HCT116 (cell line): Measurements from ENCODE around the gene TOM1L1. TPM values are rescaled to one million over a fixed set of nuclear protein-coding genes. Genes with fewer than 3 reads are reported as not detected.

Source experiments
- ATAC-seq: fragments of 200-7000 bp; cut with Tn5 transposase; 2 replicates; pipeline ENCODE4 v1.9.1; 2020; ENCODE audit warnings: mild to moderate bottlenecking, moderate library complexity
- BruUV-seq: library from RNA; stranded (reverse); fragments of 400-500 nt; replicated peaks from 2 replicates; lab custom pipeline; 2021; lab: Mats Ljungman, UMichigan
- CTCF ChIA-PET: fragments of 300-600 bp; sonication (Branson Sonifier 250); formaldehyde crosslinking; loops from one replicate; lab custom pipeline; 2021; ENCODE audit warnings: antibody characterized with exemption; lab: Charles Lee
- POLR2A ChIA-PET: fragments of 300-600, 350-600 bp; sonication (Branson Sonifier 250); formaldehyde crosslinking; loops from one replicate; lab custom pipeline; 2021; ENCODE audit warnings: antibody characterized with exemption; lab: Charles Lee
- RAD21 ChIA-PET, 2 experiments: fragments of 300-600 bp; sonication (Branson Sonifier 250); formaldehyde crosslinking; loops; one replicate each; lab custom pipeline; 2023; ENCODE audit warnings: low total read pairs in 2 of 2; ENCODE audit not compliant: uncharacterized antibody in 2 of 2, unreplicated experiment in 2 of 2, low non-redundant PET in 1 of 2; lab: Charles Lee
- DNase-seq: peaks from one replicate; pipeline ENCODE4 v3.0.0-alpha.2; 2010; ENCODE audit warnings: low read depth, low spot score
- H2AFZ ChIP-seq: fragments of 200-600 bp; shearing (Covaris generic), sonication (generic); 2 replicates; pipeline ENCODE4 v1.6.1; 2017; ENCODE audit warnings: low read depth, mixed run types, mixed read lengths, antibody characterized with exemption, low read length; ENCODE audit not compliant: poor library complexity, severe bottlenecking
- H3K27ac ChIP-seq: 2 replicates; pipeline ENCODE4 v1.5.1; 2012; ENCODE audit warnings: low read depth, low read length
- H3K27me3 ChIP-seq: fragments of 200-600 bp; sonication (generic); 2 replicates; pipeline ENCODE4 v1.6.1; 2016; ENCODE audit warnings: mixed run types, low read length, mixed read lengths; ENCODE audit not compliant: insufficient read depth
- H3K36me3 ChIP-seq, 2 experiments: fragments of 200-500 bp in 1 of 2; fragments of 200-600 bp in 1 of 2; sonication (Bioruptor generic) in 1 of 2; sonication (generic) in 1 of 2; 2 replicates each; pipeline versions ENCODE4 v1.5.1 to v1.6.1; 2014 to 2016; ENCODE audit warnings: low read length in 2 of 2, inconsistent platforms in 1 of 2, mixed read lengths in 1 of 2, mixed run types in 1 of 2; ENCODE audit not compliant: insufficient read depth in 2 of 2, control insufficient read depth in 1 of 2
- H3K4me1 ChIP-seq, 2 experiments: fragments of 200-600 bp in 1 of 2; sonication (generic) in 1 of 2; 2 replicates each; pipeline versions ENCODE4 v1.5.1 to v1.6.1; 2012 to 2017; ENCODE audit warnings: low read length in 2 of 2, inconsistent platforms in 1 of 2, mild to moderate bottlenecking in 1 of 2, mixed read lengths in 1 of 2, mixed run types in 1 of 2, moderate library complexity in 1 of 2; ENCODE audit not compliant: insufficient read depth in 2 of 2, control insufficient read depth in 1 of 2
- H3K4me2 ChIP-seq: fragments of 200-600 bp; sonication (generic); 2 replicates; pipeline ENCODE4 v1.6.1; 2017; ENCODE audit warnings: mixed run types, low read length, mixed read lengths
- H3K4me3 ChIP-seq, 2 experiments: fragments of 200-600 bp in 1 of 2; sonication (generic) in 1 of 2; replicated peaks in 1 of 2; 2 replicates each; pipeline ENCODE4 v1.5.1; 2011 to 2016; ENCODE audit warnings: low read length in 2 of 2, control low read depth in 1 of 2, low read depth in 1 of 2, mild to moderate bottlenecking in 1 of 2, mixed read lengths in 1 of 2, mixed run types in 1 of 2
- H3K79me2 ChIP-seq: fragments of 200-600 bp; sonication (generic); 2 replicates; pipeline ENCODE4 v1.6.1; 2017; ENCODE audit warnings: mild to moderate bottlenecking, mixed run types, low read length, moderate library complexity, mixed read lengths; ENCODE audit not compliant: insufficient read depth
- H3K9ac ChIP-seq: fragments of 200-600 bp; sonication (generic); 2 replicates; pipeline ENCODE4 v1.6.1; 2016; ENCODE audit warnings: low read length, mixed read lengths
- H3K9me2 ChIP-seq: fragments of 200-600 bp; sonication (generic), shearing (Covaris generic); 2 replicates; pipeline ENCODE4 v1.6.1; 2017; ENCODE audit warnings: mixed run types, mild to moderate bottlenecking, moderate library complexity; ENCODE audit not compliant: insufficient read depth
- H3K9me3 ChIP-seq, 2 experiments: fragments of 200-500 bp in 1 of 2; fragments of 200-600 bp in 1 of 2; sonication (Bioruptor generic) in 1 of 2; sonication (generic) in 1 of 2; 2 replicates each; pipeline ENCODE4 v1.6.1; 2014 to 2017; ENCODE audit warnings: low read length in 2 of 2, mixed read lengths in 2 of 2, inconsistent platforms in 1 of 2, low read depth in 1 of 2, mild to moderate bottlenecking in 1 of 2, mixed run types in 1 of 2, moderate library complexity in 1 of 2; ENCODE audit not compliant: control insufficient read depth in 1 of 2, insufficient read depth in 1 of 2
- H4K20me1 ChIP-seq: fragments of 200-600 bp; sonication (generic), shearing (Covaris generic); 2 replicates; pipeline ENCODE4 v1.6.1; 2017; ENCODE audit warnings: mixed run types, mild to moderate bottlenecking, moderate library complexity; ENCODE audit not compliant: insufficient read depth
- CEBPB ChIP-seq: IDR thresholded peaks from 2 replicates; pipeline ENCODE4 v1.6.1; 2012; ENCODE audit warnings: low read depth
- CTCF ChIP-seq, 3 experiments: fragments of 200-600 bp in 1 of 3; sonication (generic) in 1 of 3; IDR thresholded peaks in 2 of 3; conservative IDR thresholded peaks in 1 of 3; 2 replicates each; pipeline ENCODE4 v1.5.1; 2012 to 2017; ENCODE audit warnings: low read depth in 2 of 3, low read length in 2 of 3, antibody characterized with exemption in 1 of 3, borderline replicate concordance in 1 of 3, control low read depth in 1 of 3, mild to moderate bottlenecking in 1 of 3, mixed read lengths in 1 of 3, mixed run types in 1 of 3, moderate library complexity in 1 of 3; ENCODE audit not compliant: insufficient read depth in 1 of 3
- EZH2 ChIP-seq: fragments of 200-600 bp; sonication (generic); IDR thresholded peaks from 2 replicates; pipeline ENCODE4 v1.6.1; 2017; ENCODE audit warnings: antibody characterized with exemption, mixed run types
- MAX ChIP-seq: IDR thresholded peaks from 2 replicates; pipeline ENCODE4 v1.6.1; 2012
- POLR2A ChIP-seq: IDR thresholded peaks from 2 replicates; pipeline ENCODE4 v1.7.0; 2011; ENCODE audit warnings: borderline replicate concordance; ENCODE audit not compliant: insufficient read depth, insufficient read length; ENCODE audit errors: extremely low read depth
- SP1 ChIP-seq: IDR thresholded peaks from 2 replicates; pipeline ENCODE4 v1.6.1; 2012; ENCODE audit warnings: low read depth
- SRF ChIP-seq: IDR thresholded peaks from 2 replicates; pipeline ENCODE4 v1.6.1; 2012; ENCODE audit warnings: low read depth
- TCF7L2 ChIP-seq: IDR thresholded peaks from 2 replicates; pipeline ENCODE4 v1.7.0; 2011; ENCODE audit warnings: borderline replicate concordance, inconsistent platforms; ENCODE audit not compliant: insufficient read depth, insufficient read length; ENCODE audit errors: extremely low read depth
- ZFX ChIP-seq: fragments of 450-650 bp; IDR thresholded peaks from 2 replicates; pipeline ENCODE4 v1.6.1; 2017
- ZNF274 ChIP-seq: fragments of 200-500 bp; sonication (Bioruptor generic); IDR thresholded peaks from 2 replicates; pipeline ENCODE4 v1.6.1; 2014; ENCODE audit warnings: mild to moderate bottlenecking, low read depth, low read length, inconsistent platforms
- intact Hi-C: fragments of 100-400 bp; cut with micrococcal nuclease; formaldehyde crosslinking; loops from 2 replicates; pipeline ENCODE4 v1.10.0; 2022
- total RNA-seq: library from RNA; stranded (reverse); gene quantifications from one replicate; pipeline ENCODE4 v1.2.1, GENCODE V29; 2021; ENCODE audit not compliant: unreplicated experiment

TOM1L1 gene
- total RNA-seq, 1 experiment from 2014 or later = 70.8 TPM

DNA sequence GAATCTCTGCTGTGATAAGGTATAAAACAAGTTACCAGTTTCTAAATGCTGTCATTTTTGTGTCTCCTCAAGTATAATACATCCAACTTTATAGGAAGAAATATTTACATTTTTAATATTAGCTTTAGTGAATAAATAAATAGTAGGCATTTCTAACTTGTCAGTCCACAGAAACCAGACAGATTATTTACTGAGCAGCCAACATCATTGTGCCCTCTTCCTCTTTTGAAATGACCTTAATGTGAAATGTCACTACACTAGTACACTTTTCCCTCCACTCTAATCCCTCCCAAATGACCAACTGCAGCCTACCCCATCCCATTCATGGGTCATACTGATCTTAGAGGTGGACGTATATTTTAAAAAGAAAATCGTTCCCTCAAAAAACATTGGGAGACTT is 77.1 kb downstream of the TOM1L1 start (continued):
- no peak for TF ChIP-seq ZNF274

DNA sequence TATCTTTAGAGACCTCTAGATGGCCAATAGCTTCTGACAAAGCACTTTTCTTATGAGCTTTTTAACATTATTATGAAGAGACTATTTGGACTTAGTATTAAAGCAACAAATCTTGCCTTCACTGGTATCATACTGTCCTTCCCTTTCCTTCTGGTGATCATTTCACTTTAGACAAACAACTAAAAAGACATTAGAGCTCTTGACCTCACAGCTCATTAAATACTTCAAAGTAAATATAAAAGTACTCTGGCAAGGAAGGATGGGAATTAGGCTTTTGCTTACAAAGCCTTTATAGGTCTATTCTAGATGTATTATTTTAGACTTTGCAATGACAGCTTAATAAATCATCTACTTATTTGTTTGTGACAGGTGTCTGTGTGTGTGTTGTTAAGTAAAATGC is 79.0 kb downstream of the TOM1L1 start:
- Histone ChIP-seq H3K4me1 (no peaks in the 10 kb centered on the region), H3K9me2 (no peaks in the 10 kb centered on the region), H3K9ac (no peak overlapping the region), H2AFZ (no peak overlapping the region), H3K9me3 (no peaks in the 10 kb centered on the region), H4K20me1 (no peaks in the 10 kb centered on the region), H3K79me2 (peaks cover 17% of the 10 kb centered on the region; the same call in 1 of the 2 replicates), H3K4me2 (no peak overlapping the region), H3K36me3 (no peaks in the 10 kb centered on the region), H3K27me3 (no peaks in the 10 kb centered on the region), H3K27ac (no peak overlapping the region), H3K4me3 (no peak overlapping the region)
- POLR2A ChIA-PET = no interaction called here
- no TSS peak for BruUV-seq
- RAD21 ChIA-PET = interaction anchor here in 1 of 2 experiments (0.6 kb wide), 1 partner anchor 258 kb away, joined by 3 read pairs; no protein-coding TSS in a partner anchor
- ATAC-seq (no peak), DNase-seq (no peak)
- CTCF ChIA-PET = interaction anchor here (1.3 to 1.8 kb wide), 2 partner anchors 13 to 377 kb away, joined by 3 to 6 read pairs; no protein-coding TSS in a partner anchor
- no peak for TF ChIP-seq ZNF274
- no peak for TF ChIP-seq SP1
- no peak for TF ChIP-seq EZH2
- TF ChIP-seq POLR2A = no peak
- TF ChIP-seq ZFX = no peak
- no peak for TF ChIP-seq MAX
- no peak for TF ChIP-seq SRF
- no peak for TF ChIP-seq CEBPB
- no peak for TF ChIP-seq TCF7L2
- TF ChIP-seq CTCF (IDR thresholded peaks at IDR 0.05 in 2 of 3, conservative IDR thresholded peaks at IDR 0.05 in 1 of 3; ENCODE audit: borderline replicate concordance in 1 of 3, insufficient read depth in 1 of 3, low read depth in 2 of 3, low read length in 2 of 3) = no peak
- intact Hi-C loops = no loop called here
